Osteoblast (primary cell): ENCODE results near the gene AIMP1. TPM values are rescaled to one million over a fixed set of nuclear protein-coding genes. Genes with fewer than 3 reads are reported as not detected.

Experiments used
- DNase-seq: peaks from one replicate; pipeline ENCODE4 v3.0.0; 2011; ENCODE audit warnings: low spot score, mixed read lengths; ENCODE audit not compliant: insufficient read length; ENCODE audit errors: missing footprints
- H2AFZ ChIP-seq: 2 replicates; pipeline ENCODE4 v1.6.0; 2011; ENCODE audit warnings: mild to moderate bottlenecking, low read length
- H3K27ac ChIP-seq: 2 replicates; pipeline ENCODE4 v1.5.1; 2011; ENCODE audit warnings: mild to moderate bottlenecking, low read depth, low read length, moderate library complexity
- H3K27me3 ChIP-seq: 2 replicates; pipeline ENCODE4 v1.6.0; 2012; ENCODE audit warnings: mild to moderate bottlenecking, control low read depth, inconsistent platforms, low read length, moderate library complexity; ENCODE audit not compliant: insufficient read depth
- H3K36me3 ChIP-seq: 2 replicates; pipeline ENCODE4 v1.5.1; 2011; ENCODE audit warnings: mild to moderate bottlenecking, low read length, control low read depth, moderate library complexity; ENCODE audit not compliant: insufficient read depth
- H3K4me1 ChIP-seq: 2 replicates; pipeline ENCODE4 v1.5.1; 2011; ENCODE audit warnings: mild to moderate bottlenecking, low read length, control low read depth, moderate library complexity; ENCODE audit not compliant: insufficient read depth
- H3K4me2 ChIP-seq: 2 replicates; pipeline ENCODE4 v1.6.0; 2011; ENCODE audit warnings: mild to moderate bottlenecking, low read length; ENCODE audit not compliant: insufficient read depth
- H3K4me3 ChIP-seq: fragments of 200-600 bp; sonication (generic); 3 replicates; pipeline ENCODE4 v1.5.1; 2012; ENCODE audit warnings: mild to moderate bottlenecking, low read length, inconsistent platforms; ENCODE audit not compliant: insufficient read depth
- H3K79me2 ChIP-seq: 2 replicates; pipeline ENCODE4 v1.6.0; 2012; ENCODE audit warnings: mild to moderate bottlenecking, low read length, control low read depth, inconsistent platforms; ENCODE audit not compliant: insufficient read depth
- H3K9me3 ChIP-seq: 2 replicates; pipeline ENCODE4 v1.5.1; 2011; ENCODE audit warnings: low read depth, low read length, control low read depth
- H4K20me1 ChIP-seq: 2 replicates; pipeline ENCODE4 v1.6.0; 2012; ENCODE audit warnings: mild to moderate bottlenecking, low read length, control low read depth; ENCODE audit not compliant: insufficient read depth
- CTCF ChIP-seq: IDR thresholded peaks from 2 replicates; pipeline ENCODE4 v1.5.1; 2011; ENCODE audit warnings: mild to moderate bottlenecking, low read depth, low read length, moderate library complexity; ENCODE audit errors: extremely low read depth
- total RNA-seq: library from RNA; depleted of rRNA; stranded (reverse); fragments of >200 nt; gene quantifications from 2 replicates; pipeline ENCODE4 v1.2.3, GENCODE V29; 2012

AIMP1 gene
- total RNA-seq, 1 donor: 27.9 TPM

- H3K4me2 ChIP-seq: peak overlapping the region; percentile 34
- no peaks in the 10 kb centered on the region for H3K9me3 ChIP-seq
- no peak for DNase-seq
- no peak overlapping the region for H2AFZ ChIP-seq
- no peaks in the 10 kb centered on the region for H3K27me3 ChIP-seq
- H4K20me1 ChIP-seq: peaks cover 3% of the 10 kb centered on the region
- H3K27ac ChIP-seq: peak overlapping the region; percentile 40
- peaks cover 15% of the 10 kb centered on the region for H3K4me1 ChIP-seq
- H3K79me2 ChIP-seq: peaks cover 60% of the 10 kb centered on the region
- no peak overlapping the region for H3K4me3 ChIP-seq
- peaks cover 22% of the 10 kb centered on the region for H3K36me3 ChIP-seq
- no peak for TF ChIP-seq CTCF
These were observed 27.7 kb downstream of the AIMP1 start for GRCh38 chr4:106343865-106344646.

- H3K36me3 ChIP-seq: peaks cover 19% of the 10 kb centered on the region
These were observed 28.3 kb downstream of the AIMP1 start for GRCh38 chr4:106344647-106344970.

DNA sequence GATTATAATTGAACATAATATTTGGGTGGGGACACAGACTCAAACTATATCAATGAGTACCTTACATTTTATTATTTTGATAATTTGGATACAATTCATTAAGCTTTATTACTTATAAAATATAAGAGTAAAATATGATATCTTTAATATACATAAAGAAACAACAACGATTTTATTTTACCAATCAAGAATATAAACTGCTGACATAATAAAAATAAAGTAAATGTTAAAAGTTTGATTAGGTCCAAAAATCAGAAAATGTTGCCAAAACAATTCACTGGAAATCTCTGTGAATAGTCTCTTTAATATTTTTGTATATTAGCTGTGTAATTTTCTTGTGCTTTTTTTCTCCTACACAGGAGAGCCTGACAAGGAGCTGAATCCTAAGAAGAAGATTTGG lies 30.8 kb downstream of the AIMP1 start:
- no peaks in the 10 kb centered on the region for H3K27me3 ChIP-seq
- H3K4me1 ChIP-seq: peaks cover 15% of the 10 kb centered on the region
- TF ChIP-seq CTCF: no peak
- H3K79me2 ChIP-seq: peaks cover 31% of the 10 kb centered on the region
- H3K9me3 ChIP-seq: no peaks in the 10 kb centered on the region
- peaks cover 1% of the 10 kb centered on the region for H4K20me1 ChIP-seq
- H3K4me3 ChIP-seq: no peak overlapping the region
- no peak overlapping the region for H2AFZ ChIP-seq
- DNase-seq: no peak
- H3K27ac ChIP-seq: no peak overlapping the region
- H3K4me2 ChIP-seq: no peak overlapping the region
- H3K36me3 ChIP-seq: peaks cover 21% of the 10 kb centered on the region

More at GRCh38 chr4:106344647-106344970, 28.3 kb downstream of the AIMP1 start:
- H3K27me3 ChIP-seq: no peaks in the 10 kb centered on the region
- no peak for TF ChIP-seq CTCF
- peak overlapping the region; percentile 34 for H3K4me2 ChIP-seq
- H2AFZ ChIP-seq: no peak overlapping the region
- peaks cover 15% of the 10 kb centered on the region for H3K4me1 ChIP-seq
- DNase-seq: peak; percentile 32
- peaks cover 3% of the 10 kb centered on the region for H4K20me1 ChIP-seq
- H3K4me3 ChIP-seq: no peak overlapping the region
- peaks cover 55% of the 10 kb centered on the region for H3K79me2 ChIP-seq
- peak overlapping the region; percentile 40 for H3K27ac ChIP-seq
- H3K9me3 ChIP-seq: no peaks in the 10 kb centered on the region

- peaks cover 3% of the 10 kb centered on the region for H3K79me2 ChIP-seq
- peaks cover 21% of the 10 kb centered on the region for H3K36me3 ChIP-seq
- H3K4me1 ChIP-seq: peaks cover 19% of the 10 kb centered on the region
- no peaks in the 10 kb centered on the region for H3K27me3 ChIP-seq
- H4K20me1 ChIP-seq: no peaks in the 10 kb centered on the region
- no peak overlapping the region for H3K27ac ChIP-seq
- no peak overlapping the region for H3K4me3 ChIP-seq
- no peak for DNase-seq
- H3K9me3 ChIP-seq: no peaks in the 10 kb centered on the region
- no peak overlapping the region for H3K4me2 ChIP-seq
- H2AFZ ChIP-seq: no peak overlapping the region
- TF ChIP-seq CTCF: no peak
These were observed 34.7 kb downstream of the AIMP1 start for GRCh38 chr4:106351016-106351415.
